Neural cell (in vitro differentiated cells): Measurements from ENCODE around the gene PRCC. TPM values are rescaled to one million over a fixed set of nuclear protein-coding genes. Genes with fewer than 3 reads are reported as not detected.

Experiments
- H2AFZ ChIP-seq: fragments of 200-600, 300-800 bp; sonication (generic), shearing (Covaris generic); 2 replicates; pipeline ENCODE4 v1.6.0; 2014; ENCODE audit warnings: low read depth, mild to moderate bottlenecking, antibody characterized with exemption, low read length, moderate library complexity
- H3F3A ChIP-seq: fragments of 200-600 bp; shearing (Covaris generic); 2 replicates; pipeline ENCODE4 v1.6.1; 2016; ENCODE audit warnings: mild to moderate bottlenecking, moderate library complexity, mixed read lengths, antibody characterized with exemption, low read length; ENCODE audit not compliant: insufficient read depth, poor library complexity, severe bottlenecking
- H3K27ac ChIP-seq: fragments of 200-600, 300-800 bp; sonication (generic), shearing (Covaris generic); 2 replicates; pipeline ENCODE4 v1.5.1; 2014; ENCODE audit warnings: mild to moderate bottlenecking, low read length, moderate library complexity
- H3K27me3 ChIP-seq: fragments of 300-800, 200-600 bp; sonication (generic), shearing (Covaris generic); 2 replicates; pipeline ENCODE4 v1.6.0; 2014; ENCODE audit warnings: mild to moderate bottlenecking, low read depth, low read length, moderate library complexity; ENCODE audit not compliant: insufficient read depth
- H3K36me3 ChIP-seq: fragments of 300-800, 200-600 bp; sonication (generic), shearing (Covaris generic); 2 replicates; pipeline ENCODE4 v1.5.1; 2014; ENCODE audit warnings: mild to moderate bottlenecking, antibody characterized with exemption, low read length, moderate library complexity; ENCODE audit not compliant: insufficient read depth
- H3K4me2 ChIP-seq: fragments of 300-800, 200-600 bp; sonication (generic), shearing (Covaris generic); 2 replicates; pipeline ENCODE4 v1.6.0; 2014; ENCODE audit warnings: mild to moderate bottlenecking, low read length
- H3K4me3 ChIP-seq: fragments of 300-800, 200-600 bp; sonication (generic), shearing (Covaris generic); 2 replicates; pipeline ENCODE4 v1.5.1; 2014; ENCODE audit warnings: mild to moderate bottlenecking, low read length, moderate library complexity
- H3K79me2 ChIP-seq: fragments of 200-600 bp; shearing (Covaris generic); replicated peaks from 2 replicates; pipeline ENCODE4 v1.6.0; 2014; ENCODE audit warnings: mild to moderate bottlenecking, low read length, moderate library complexity; ENCODE audit not compliant: insufficient read depth
- H3K9ac ChIP-seq: fragments of 300-800, 200-600 bp; sonication (generic), shearing (Covaris generic); 2 replicates; pipeline ENCODE4 v1.6.1; 2016; ENCODE audit warnings: mild to moderate bottlenecking, low read length, mixed read lengths
- H3K9me2 ChIP-seq: fragments of 200-600 bp; shearing (Covaris generic); 2 replicates; pipeline ENCODE4 v1.6.1; 2016; ENCODE audit warnings: mild to moderate bottlenecking, low read length, mixed read lengths; ENCODE audit not compliant: insufficient read depth
- H3K9me3 ChIP-seq: fragments of 200-600, 300-800 bp; sonication (generic), shearing (Covaris generic); 2 replicates; pipeline ENCODE4 v1.6.1; 2016; ENCODE audit warnings: mild to moderate bottlenecking, mixed run types, low read length, moderate library complexity, mixed read lengths
- H4K20me1 ChIP-seq: fragments of 200-600 bp; shearing (Covaris generic); 2 replicates; pipeline ENCODE4 v1.6.1; 2016; ENCODE audit warnings: mild to moderate bottlenecking, mixed run types; ENCODE audit not compliant: insufficient read depth
- CTCF ChIP-seq: fragments of 450-650 bp; IDR thresholded peaks from 2 replicates; pipeline ENCODE4 v1.5.1; 2014; ENCODE audit warnings: antibody characterized with exemption, mild to moderate bottlenecking, moderate library complexity; ENCODE audit not compliant: poor library complexity, severe bottlenecking
- EP300 ChIP-seq: fragments of 450-650 bp; conservative IDR thresholded peaks from 2 replicates; pipeline ENCODE4 v1.6.1; 2014; ENCODE audit warnings: antibody characterized with exemption, mild to moderate bottlenecking, moderate library complexity; ENCODE audit not compliant: poor library complexity, severe bottlenecking
- EZH2 ChIP-seq: fragments of 200-600, 300-800 bp; shearing (Covaris generic), sonication (generic); IDR thresholded peaks from 2 replicates; pipeline ENCODE4 v1.6.1; 2014; ENCODE audit warnings: antibody characterized with exemption, low read length, borderline replicate concordance, mild to moderate bottlenecking; ENCODE audit not compliant: insufficient read depth, poor library complexity, severe bottlenecking
- MXI1 ChIP-seq: fragments of 450-650 bp; conservative IDR thresholded peaks from 2 replicates; pipeline ENCODE4 v1.6.1; 2014; ENCODE audit warnings: antibody characterized with exemption, mild to moderate bottlenecking; ENCODE audit not compliant: poor library complexity, severe bottlenecking
- POLR2AphosphoS5 ChIP-seq: IDR thresholded peaks from 2 replicates; pipeline ENCODE4 v1.6.1; 2012
- RAD21 ChIP-seq: fragments of 450-650 bp; conservative IDR thresholded peaks from 2 replicates; pipeline ENCODE4 v1.6.1; 2014; ENCODE audit warnings: antibody characterized with exemption, mild to moderate bottlenecking, moderate library complexity
- SMC3 ChIP-seq: fragments of 450-650 bp; conservative IDR thresholded peaks from 2 replicates; pipeline ENCODE4 v1.6.1; 2014; ENCODE audit warnings: antibody characterized with exemption, mild to moderate bottlenecking, moderate library complexity; ENCODE audit not compliant: poor library complexity
- TAF1 ChIP-seq: IDR thresholded peaks from 2 replicates; pipeline ENCODE4 v1.6.1; 2012; ENCODE audit warnings: low read depth
- polyA plus RNA-seq: library from polyadenylated mRNA; depleted of rRNA; stranded (reverse); fragments of >200 nt; gene quantifications from 2 replicates; pipeline ENCODE4 v1.2.3, GENCODE V29; 2014
- TF ChIP-seq, protein P1 (sequence below): IDR thresholded peaks from 2 replicates; pipeline ENCODE4 v1.6.1; 2012; ENCODE audit warnings: borderline replicate concordance

The PRCC gene
- polyA plus RNA-seq, 1 donor from 2014 or later: 17.5 TPM

DNA sequence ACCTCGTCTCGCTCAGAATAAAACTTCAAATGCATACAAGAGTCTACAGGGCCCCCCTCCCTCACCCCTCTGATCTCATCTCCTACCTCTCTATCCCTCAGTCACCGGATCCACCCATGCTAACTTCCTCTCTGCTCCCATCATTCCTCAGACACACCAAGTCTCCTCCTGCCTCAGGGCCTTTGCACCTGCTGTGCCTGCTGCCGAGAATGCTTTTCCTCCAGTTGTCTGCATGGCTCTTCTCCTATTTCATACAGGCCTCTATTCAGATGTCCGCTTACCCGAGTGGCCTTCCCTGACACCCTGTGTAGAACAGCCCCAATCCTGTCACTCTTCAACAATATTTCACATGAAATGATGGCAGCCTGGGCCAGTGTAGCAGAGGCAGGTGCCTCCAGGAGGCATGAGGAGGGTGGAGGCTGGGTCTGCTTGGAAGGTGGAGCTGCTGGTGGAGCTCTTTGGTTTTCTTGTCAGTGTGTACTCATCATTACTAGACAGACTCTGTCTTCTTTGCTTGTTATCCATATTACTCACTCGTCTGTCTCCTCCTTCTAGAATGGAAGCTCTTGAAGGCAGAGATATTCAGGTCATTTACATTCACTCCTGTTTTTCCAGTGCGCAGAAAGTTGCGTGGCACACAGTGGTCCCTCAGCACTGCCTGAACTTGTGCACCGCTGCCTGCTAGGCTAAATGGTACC, 45.1 kb downstream of the PRCC start:
- H3F3A ChIP-seq: no peaks in the 10 kb centered on the region
- H3K27me3 ChIP-seq: peaks cover 13% of the 10 kb centered on the region
- no peak overlapping the region for H2AFZ ChIP-seq
- no peaks in the 10 kb centered on the region for H3K9me3 ChIP-seq
- H4K20me1 ChIP-seq: no peaks in the 10 kb centered on the region
- H3K9ac ChIP-seq: no peak overlapping the region
- H3K4me3 ChIP-seq: no peak overlapping the region
- no peaks in the 10 kb centered on the region for H3K9me2 ChIP-seq
- H3K27ac ChIP-seq: no peak overlapping the region
- no peak overlapping the region for H3K4me2 ChIP-seq
- H3K79me2 ChIP-seq: no peaks in the 10 kb centered on the region
- TF ChIP-seq MXI1 (no peak), TAF1 (no peak), CTCF (no peak)
- H3K36me3 ChIP-seq: no peaks in the 10 kb centered on the region

DNA sequence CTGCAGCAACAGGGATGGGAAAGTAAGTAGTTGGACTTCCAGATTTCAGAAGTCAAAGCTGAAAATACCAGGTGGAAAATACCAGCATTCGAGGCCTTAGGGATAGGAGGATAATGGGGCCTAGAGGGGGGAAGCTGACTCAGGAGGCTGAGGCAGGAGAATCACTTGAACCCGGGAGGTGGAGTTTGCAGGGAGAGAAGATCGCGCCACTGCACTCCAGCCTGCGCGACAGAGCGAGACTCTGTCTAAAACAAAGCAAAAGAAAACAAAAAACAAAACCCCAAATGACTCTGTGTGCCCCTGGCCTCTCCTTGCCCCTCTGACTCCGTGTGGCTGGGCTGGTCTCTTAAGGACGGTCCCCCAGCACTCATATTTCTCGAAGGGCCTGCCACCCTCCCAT, 46.0 kb downstream of the PRCC start:
- H3K27me3 ChIP-seq: peaks cover 13% of the 10 kb centered on the region

More for the DNA sequence above, 46.0 kb downstream of the PRCC start:
- Histone ChIP-seq H4K20me1 (no peaks in the 10 kb centered on the region), H3K4me3 (peak overlapping the region; percentile 62), H3K9me2 (no peaks in the 10 kb centered on the region), H3K4me2 (no peak overlapping the region), H3K9ac (no peak overlapping the region), H3K9me3 (no peaks in the 10 kb centered on the region), H3K36me3 (no peaks in the 10 kb centered on the region), H3K27ac (no peak overlapping the region), H3F3A (no peaks in the 10 kb centered on the region), H2AFZ (no peak overlapping the region), H3K79me2 (no peaks in the 10 kb centered on the region)
- TF ChIP-seq SMC3 (no peak), RAD21 (no peak), CTCF (no peak), MXI1 (no peak), EP300 (no peak), POLR2AphosphoS5 (no peak), EZH2 (no peak), TAF1 (no peak)
- TF ChIP-seq, protein P1, sequence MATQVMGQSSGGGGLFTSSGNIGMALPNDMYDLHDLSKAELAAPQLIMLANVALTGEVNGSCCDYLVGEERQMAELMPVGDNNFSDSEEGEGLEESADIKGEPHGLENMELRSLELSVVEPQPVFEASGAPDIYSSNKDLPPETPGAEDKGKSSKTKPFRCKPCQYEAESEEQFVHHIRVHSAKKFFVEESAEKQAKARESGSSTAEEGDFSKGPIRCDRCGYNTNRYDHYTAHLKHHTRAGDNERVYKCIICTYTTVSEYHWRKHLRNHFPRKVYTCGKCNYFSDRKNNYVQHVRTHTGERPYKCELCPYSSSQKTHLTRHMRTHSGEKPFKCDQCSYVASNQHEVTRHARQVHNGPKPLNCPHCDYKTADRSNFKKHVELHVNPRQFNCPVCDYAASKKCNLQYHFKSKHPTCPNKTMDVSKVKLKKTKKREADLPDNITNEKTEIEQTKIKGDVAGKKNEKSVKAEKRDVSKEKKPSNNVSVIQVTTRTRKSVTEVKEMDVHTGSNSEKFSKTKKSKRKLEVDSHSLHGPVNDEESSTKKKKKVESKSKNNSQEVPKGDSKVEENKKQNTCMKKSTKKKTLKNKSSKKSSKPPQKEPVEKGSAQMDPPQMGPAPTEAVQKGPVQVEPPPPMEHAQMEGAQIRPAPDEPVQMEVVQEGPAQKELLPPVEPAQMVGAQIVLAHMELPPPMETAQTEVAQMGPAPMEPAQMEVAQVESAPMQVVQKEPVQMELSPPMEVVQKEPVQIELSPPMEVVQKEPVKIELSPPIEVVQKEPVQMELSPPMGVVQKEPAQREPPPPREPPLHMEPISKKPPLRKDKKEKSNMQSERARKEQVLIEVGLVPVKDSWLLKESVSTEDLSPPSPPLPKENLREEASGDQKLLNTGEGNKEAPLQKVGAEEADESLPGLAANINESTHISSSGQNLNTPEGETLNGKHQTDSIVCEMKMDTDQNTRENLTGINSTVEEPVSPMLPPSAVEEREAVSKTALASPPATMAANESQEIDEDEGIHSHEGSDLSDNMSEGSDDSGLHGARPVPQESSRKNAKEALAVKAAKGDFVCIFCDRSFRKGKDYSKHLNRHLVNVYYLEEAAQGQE: no peak
